GM12864 (cell line): ENCODE data around the gene SLC1A7.
A peak's percentile ranks its signal among the peaks of the same experiment; 100 is the strongest.

Experiments used
- DNase-seq: peaks from one replicate; pipeline ENCODE4 v3.0.0-alpha.2; 2011; ENCODE audit warnings: low read depth
- H3K4me3 ChIP-seq: 2 replicates; pipeline ENCODE4 v1.5.1; 2011; ENCODE audit warnings: mild to moderate bottlenecking, low read depth, low read length, control low read depth
- TF ChIP-seq, protein P1 (sequence below): IDR thresholded peaks from 2 replicates; pipeline ENCODE4 v1.5.1; 2011; ENCODE audit warnings: low read depth, mild to moderate bottlenecking, moderate library complexity, low read length, control low read depth, inconsistent platforms; ENCODE audit errors: missing control alignments

Gene SLC1A7

DNA sequence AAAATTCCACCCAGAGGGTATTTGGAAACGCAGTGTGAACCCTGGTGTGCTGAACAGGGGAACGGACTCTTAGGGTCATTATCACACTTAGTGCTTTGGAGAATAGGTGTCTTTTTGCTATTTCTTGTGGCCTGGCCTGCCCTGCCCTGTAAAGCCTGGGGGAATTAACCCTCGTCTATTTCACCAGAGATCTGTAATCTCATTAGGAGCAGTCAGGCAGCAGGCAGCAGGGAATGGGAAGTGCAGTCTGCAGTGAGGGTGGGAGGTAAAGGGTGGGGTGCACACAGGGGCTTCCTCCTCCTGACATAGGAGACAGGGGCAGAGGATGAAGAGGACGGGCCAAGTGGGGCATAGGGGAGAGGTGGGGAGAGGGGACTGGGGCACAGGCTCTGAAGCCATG, 1.1 kb upstream of the SLC1A7 start:
- no peak overlapping the region for H3K4me3 ChIP-seq
- TF ChIP-seq, protein P1, sequence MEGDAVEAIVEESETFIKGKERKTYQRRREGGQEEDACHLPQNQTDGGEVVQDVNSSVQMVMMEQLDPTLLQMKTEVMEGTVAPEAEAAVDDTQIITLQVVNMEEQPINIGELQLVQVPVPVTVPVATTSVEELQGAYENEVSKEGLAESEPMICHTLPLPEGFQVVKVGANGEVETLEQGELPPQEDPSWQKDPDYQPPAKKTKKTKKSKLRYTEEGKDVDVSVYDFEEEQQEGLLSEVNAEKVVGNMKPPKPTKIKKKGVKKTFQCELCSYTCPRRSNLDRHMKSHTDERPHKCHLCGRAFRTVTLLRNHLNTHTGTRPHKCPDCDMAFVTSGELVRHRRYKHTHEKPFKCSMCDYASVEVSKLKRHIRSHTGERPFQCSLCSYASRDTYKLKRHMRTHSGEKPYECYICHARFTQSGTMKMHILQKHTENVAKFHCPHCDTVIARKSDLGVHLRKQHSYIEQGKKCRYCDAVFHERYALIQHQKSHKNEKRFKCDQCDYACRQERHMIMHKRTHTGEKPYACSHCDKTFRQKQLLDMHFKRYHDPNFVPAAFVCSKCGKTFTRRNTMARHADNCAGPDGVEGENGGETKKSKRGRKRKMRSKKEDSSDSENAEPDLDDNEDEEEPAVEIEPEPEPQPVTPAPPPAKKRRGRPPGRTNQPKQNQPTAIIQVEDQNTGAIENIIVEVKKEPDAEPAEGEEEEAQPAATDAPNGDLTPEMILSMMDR: no peak
- DNase-seq: no peak

DNA sequence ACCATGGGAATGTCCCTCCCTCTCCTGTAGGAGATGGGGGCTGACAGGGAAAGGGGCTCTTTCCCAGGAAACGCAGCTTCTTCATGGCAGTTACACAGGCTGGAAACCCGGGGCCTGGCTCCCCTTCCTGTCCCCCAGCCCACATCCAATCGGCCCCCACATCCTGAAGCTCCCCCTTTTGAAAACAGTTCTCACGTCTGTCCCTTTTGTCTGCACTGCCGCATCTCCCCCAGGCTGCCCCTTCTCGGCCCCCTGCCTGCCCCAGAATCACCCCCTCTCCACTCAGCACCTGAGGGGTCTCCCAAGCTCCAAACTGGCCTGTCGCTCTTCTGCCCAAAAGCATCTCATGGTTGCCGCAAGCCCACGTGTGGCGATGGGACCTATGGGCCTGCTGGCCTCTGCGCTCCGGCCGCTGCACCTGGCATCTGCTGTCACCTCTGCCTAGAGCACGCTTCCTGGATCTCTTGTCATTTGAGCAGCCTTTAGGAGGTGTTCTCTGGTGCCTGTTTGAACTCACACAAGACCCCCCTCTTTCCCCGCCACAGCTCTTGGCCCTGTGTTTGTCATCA, 867 bp downstream of the SLC1A7 start:
- no peak overlapping the region for H3K4me3 ChIP-seq
- DNase-seq: no peak
- TF ChIP-seq, protein P1: no peak

DNA sequence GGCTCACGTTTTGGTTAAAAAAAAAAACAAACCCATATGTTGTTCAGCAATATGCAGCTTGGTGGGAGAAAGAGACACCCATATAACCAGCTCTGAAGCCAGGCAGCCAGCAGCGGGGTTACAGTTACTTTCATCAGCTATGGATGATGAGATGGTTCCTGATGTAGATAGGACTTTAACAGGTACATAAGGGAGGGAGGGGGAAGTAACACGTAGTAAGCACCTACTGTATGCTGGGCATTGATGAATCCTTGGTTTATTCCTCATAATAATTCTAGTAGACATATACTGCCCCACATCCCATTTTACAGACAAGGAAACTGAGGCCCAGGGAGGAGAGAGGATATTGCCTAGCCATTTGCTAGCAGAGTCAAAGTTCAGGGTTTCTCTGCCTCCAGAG, 2.0 kb downstream of the SLC1A7 start:
- H3K4me3 ChIP-seq: no peak overlapping the region
- DNase-seq: no peak
- TF ChIP-seq, protein P1: no peak

DNA sequence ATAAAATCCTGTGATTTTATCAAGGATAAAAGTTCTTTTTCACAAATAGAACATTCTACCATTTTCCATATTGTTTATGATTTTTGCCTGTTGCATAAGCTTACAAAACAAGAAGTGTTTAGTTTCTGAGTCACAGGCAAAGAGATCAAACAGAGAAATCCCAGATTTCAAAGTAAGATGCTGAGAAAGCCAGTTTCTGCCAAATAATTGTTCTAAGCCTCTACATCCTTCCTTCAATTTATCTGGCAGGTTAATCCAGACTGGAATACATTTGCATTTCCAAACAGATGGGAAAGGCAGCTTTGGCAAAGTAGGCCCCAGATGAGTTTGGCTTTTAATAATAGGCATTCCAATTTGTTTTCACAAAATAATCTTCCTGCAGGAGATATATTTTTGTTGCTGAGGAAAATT, 2.5 kb downstream of the SLC1A7 start:
- no peak overlapping the region for H3K4me3 ChIP-seq
- DNase-seq: no peak
- TF ChIP-seq, protein P1: no peak

DNA sequence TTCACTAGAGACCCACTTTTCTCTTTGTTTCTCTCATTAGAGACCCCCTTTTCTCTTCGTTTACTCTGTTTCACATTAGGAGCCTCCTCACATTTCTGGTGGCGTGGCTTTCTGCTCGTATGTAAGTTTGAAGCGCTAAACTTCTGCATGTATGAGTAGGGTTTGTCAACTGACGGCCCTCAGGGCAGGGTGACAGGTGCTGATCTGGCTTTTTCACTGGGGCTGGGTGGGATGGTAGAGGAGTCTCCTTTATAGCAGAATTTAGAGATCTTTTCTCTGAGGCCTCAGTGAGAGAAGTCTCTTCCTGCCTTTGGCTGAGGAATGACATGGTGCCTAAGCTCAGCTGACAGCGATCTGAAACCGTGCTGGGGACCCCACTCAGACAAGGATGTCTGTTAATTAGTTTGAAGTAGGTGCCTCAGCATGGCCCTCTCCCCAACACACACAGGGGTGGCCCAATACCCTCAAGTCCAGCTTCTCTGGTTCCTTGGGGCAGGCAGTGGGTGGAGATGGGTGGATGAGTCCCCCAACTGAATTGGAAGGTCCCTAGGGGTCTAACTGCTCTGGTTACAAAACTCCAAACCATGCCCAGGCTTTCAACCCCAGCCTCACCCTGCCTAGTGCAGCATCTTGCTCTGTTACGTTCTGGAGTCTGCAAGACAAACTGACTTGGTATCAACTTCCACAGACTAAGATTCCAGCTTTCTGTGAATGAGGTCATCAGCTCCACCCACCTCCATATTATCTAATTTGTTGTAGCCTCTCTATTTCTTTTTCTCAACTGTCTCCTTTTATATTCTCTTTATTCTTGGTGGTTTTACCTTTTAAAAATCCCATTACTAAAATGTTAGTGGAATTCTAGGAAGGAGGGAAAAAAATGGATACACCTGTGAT, 3.2 kb downstream of the SLC1A7 start:
- DNase-seq: no peak
- TF ChIP-seq, protein P1: no peak
- H3K4me3 ChIP-seq: no peak overlapping the region

DNA sequence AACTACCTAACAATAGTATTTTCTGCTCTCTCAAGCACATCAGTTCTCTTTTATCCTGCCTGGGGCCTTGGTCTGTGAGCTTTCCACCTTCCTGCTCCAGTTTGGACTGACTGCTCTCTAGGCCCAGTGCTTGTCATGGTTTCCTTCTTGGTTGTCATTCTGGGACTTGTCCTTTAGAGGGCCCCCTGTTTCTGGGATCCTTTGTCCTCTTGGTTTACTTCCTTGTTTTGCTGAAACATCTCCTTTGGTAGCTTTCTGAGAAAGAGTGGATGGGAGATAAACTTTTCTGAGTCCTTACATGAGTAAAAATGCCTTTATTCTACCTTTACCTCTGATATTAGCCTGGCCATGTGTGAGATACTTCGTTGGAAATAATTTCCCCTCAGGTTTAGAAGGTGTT, 4.7 kb downstream of the SLC1A7 start:
- no peak for DNase-seq
- H3K4me3 ChIP-seq: no peak overlapping the region
- TF ChIP-seq, protein P1: peak; percentile 17
